Endodermal cell (in vitro differentiated cells): Measurements from ENCODE around the gene RYR2. TPM values are rescaled to one million over a fixed set of nuclear protein-coding genes. Genes with fewer than 3 reads are reported as not detected.

Experiments used
- DNase-seq: peaks from one replicate; pipeline ENCODE4 v3.0.0-alpha.2; 2017
- H3K27ac ChIP-seq: 2 replicates; pipeline ENCODE4 v1.5.1; 2013; ENCODE audit warnings: mild to moderate bottlenecking, low read depth, low read length, moderate library complexity
- H3K27me3 ChIP-seq: 2 replicates; pipeline ENCODE4 v1.6.1; 2013; ENCODE audit warnings: mild to moderate bottlenecking, low read length, moderate library complexity; ENCODE audit not compliant: insufficient read depth, control insufficient read depth, poor library complexity, severe bottlenecking
- H3K36me3 ChIP-seq: 2 replicates; pipeline ENCODE4 v1.7.0; 2013; ENCODE audit warnings: mild to moderate bottlenecking, low read length, moderate library complexity; ENCODE audit not compliant: control insufficient read depth, insufficient read depth
- H3K4me1 ChIP-seq: one replicate; pipeline ENCODE4 v1.7.0; 2013; ENCODE audit warnings: low read length; ENCODE audit not compliant: control insufficient read depth, insufficient read depth
- H3K4me3 ChIP-seq: 2 replicates; pipeline ENCODE4 v1.5.1; 2013; ENCODE audit warnings: mild to moderate bottlenecking, low read length, moderate library complexity
- H3K9ac ChIP-seq: 2 replicates; pipeline ENCODE4 v1.6.1; 2013; ENCODE audit warnings: mild to moderate bottlenecking, low read length, moderate library complexity; ENCODE audit not compliant: poor library complexity, severe bottlenecking; ENCODE audit errors: extremely low read depth
- H3K9me3 ChIP-seq: 2 replicates; pipeline ENCODE4 v1.6.1; 2013; ENCODE audit warnings: mild to moderate bottlenecking, low read length, moderate library complexity; ENCODE audit not compliant: control insufficient read depth
- H3K27ac Mint-ChIP-seq: 2 replicates; pipeline ENCODE4 v1.8.0; 2020; ENCODE audit warnings: mixed read lengths
- H3K27me3 Mint-ChIP-seq: 2 replicates; pipeline ENCODE4 v1.8.0; 2021; ENCODE audit warnings: mild to moderate bottlenecking, mixed read lengths; ENCODE audit not compliant: insufficient read depth
- H3K36me3 Mint-ChIP-seq: 2 replicates; pipeline ENCODE4 v1.8.0; 2020; ENCODE audit warnings: low read depth, mixed read lengths
- H3K4me1 Mint-ChIP-seq: 2 replicates; pipeline ENCODE4 v1.8.0; 2020; ENCODE audit warnings: mixed read lengths
- H3K4me3 Mint-ChIP-seq: 2 replicates; pipeline ENCODE4 v1.8.0; 2020; ENCODE audit warnings: mild to moderate bottlenecking, moderate library complexity, mixed read lengths
- H3K9me3 Mint-ChIP-seq: 2 replicates; pipeline ENCODE4 v1.8.0; 2020; ENCODE audit warnings: mild to moderate bottlenecking, mixed read lengths
- WGBS, 2 experiments: methylation state at CpG; one replicate each; pipeline versions ENCODE4 v1.1.5 to v1.1.7; 2013; ENCODE audit warnings: missing lambda C conversion rate in 2 of 2, mixed read lengths in 1 of 2; ENCODE audit not compliant: insufficient coverage in 1 of 2, insufficient read length in 1 of 2; 5-methylcytosine and 5-hydroxymethylcytosine counted together
- total RNA-seq, 2 donors: library from RNA; stranded (reverse); fragmentation: NEBNext Ultra II Directional in 1 of 2; extraction: Animal tissue kit (Norgen Biotek cat#: 25700) in 1 of 2; gene quantifications; 2 replicates in 1 of 2; 3 replicates in 1 of 2; pipeline ENCODE4 v1.2.1, GENCODE V29; 2021
- TF ChIP-seq, protein P1 (sequence below): fragments of 200-600 bp; sonication (generic); conservative IDR thresholded peaks from 2 replicates; pipeline ENCODE4 v1.5.0; 2021; ENCODE audit warnings: antibody characterized with exemption, mild to moderate bottlenecking

The RYR2 gene
- total RNA-seq, 2 donors from 2014 or later: 0.95 to 2.4 TPM

DNA sequence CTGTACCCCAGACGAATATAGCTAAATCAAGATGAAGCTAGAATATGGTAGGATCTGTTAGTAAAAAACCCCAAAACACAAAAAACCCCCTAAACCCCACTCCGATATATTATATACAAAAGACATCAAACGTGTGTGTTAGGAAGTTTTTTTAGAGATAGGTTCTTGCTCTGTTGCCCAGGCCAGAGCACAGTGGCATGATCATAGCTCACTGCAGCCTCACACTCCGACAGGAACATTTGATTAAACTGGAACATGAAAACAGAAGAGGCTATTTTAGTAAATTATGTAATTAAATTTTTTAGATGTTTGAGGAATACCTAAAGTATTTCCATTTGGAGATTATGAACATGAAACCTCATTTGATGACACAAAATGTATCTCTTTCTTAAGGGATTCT, 8.2 kb upstream of the RYR2 start:
- Mint-ChIP-seq H3K27ac (no peak overlapping the region), H3K36me3 (no peaks in the 10 kb centered on the region), H3K27me3 (peaks cover 2% of the 10 kb centered on the region), H3K4me1 (peaks cover 7% of the 10 kb centered on the region), H3K9me3 (no peaks in the 10 kb centered on the region), H3K4me3 (no peak overlapping the region)
- no peak overlapping the region for H3K27ac ChIP-seq
- H3K27me3 ChIP-seq: no peaks in the 10 kb centered on the region
- no peaks in the 10 kb centered on the region for H3K36me3 ChIP-seq
- H3K4me3 ChIP-seq: no peak overlapping the region
- WGBS, 2 experiments: 86% methylated on average over 2 of the region's 4 CpGs; no CpG with 5 or more reads in 1 of the 2 experiments
- no peaks in the 10 kb centered on the region for H3K4me1 ChIP-seq
- TF ChIP-seq, protein P1, sequence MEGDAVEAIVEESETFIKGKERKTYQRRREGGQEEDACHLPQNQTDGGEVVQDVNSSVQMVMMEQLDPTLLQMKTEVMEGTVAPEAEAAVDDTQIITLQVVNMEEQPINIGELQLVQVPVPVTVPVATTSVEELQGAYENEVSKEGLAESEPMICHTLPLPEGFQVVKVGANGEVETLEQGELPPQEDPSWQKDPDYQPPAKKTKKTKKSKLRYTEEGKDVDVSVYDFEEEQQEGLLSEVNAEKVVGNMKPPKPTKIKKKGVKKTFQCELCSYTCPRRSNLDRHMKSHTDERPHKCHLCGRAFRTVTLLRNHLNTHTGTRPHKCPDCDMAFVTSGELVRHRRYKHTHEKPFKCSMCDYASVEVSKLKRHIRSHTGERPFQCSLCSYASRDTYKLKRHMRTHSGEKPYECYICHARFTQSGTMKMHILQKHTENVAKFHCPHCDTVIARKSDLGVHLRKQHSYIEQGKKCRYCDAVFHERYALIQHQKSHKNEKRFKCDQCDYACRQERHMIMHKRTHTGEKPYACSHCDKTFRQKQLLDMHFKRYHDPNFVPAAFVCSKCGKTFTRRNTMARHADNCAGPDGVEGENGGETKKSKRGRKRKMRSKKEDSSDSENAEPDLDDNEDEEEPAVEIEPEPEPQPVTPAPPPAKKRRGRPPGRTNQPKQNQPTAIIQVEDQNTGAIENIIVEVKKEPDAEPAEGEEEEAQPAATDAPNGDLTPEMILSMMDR: no peak
- H3K9ac ChIP-seq: no peak overlapping the region
- no peaks in the 10 kb centered on the region for H3K9me3 ChIP-seq
- DNase-seq: no peak

DNA sequence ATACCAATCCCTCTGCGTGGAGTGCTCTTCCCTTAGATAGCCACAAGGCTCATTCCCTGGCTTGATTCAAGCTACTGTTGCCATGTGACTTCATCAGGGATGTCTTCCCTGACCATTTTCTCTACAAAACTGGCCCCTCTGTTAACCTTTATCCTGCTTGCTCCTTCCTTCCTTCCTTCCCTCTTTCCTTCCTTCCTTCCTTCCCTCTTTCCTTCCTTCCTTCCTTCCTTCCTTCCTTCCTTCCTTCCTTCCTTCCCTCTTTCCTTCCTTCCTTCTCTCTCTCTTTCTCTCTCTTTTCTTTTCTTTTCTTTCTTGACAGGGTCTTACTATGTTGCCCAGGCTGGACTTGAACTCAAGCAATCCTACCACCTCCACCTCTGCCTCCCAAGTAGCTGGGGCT, 6.2 kb upstream of the RYR2 start:
- H3K9me3 Mint-ChIP-seq: no peaks in the 10 kb centered on the region
- no peak overlapping the region for H3K4me3 Mint-ChIP-seq
- 90 to 98% methylated on average over 1 of the region's 1 CpG for WGBS, 2 experiments
- H3K4me1 Mint-ChIP-seq: peaks cover 7% of the 10 kb centered on the region
- no peak for DNase-seq
- H3K9me3 ChIP-seq: no peaks in the 10 kb centered on the region
- TF ChIP-seq, protein P1: no peak
- no peak overlapping the region for H3K27ac Mint-ChIP-seq
- H3K27me3 Mint-ChIP-seq: peaks cover 8% of the 10 kb centered on the region
- H3K4me3 ChIP-seq: no peak overlapping the region
- peaks cover 4% of the 10 kb centered on the region for H3K27me3 ChIP-seq
- no peaks in the 10 kb centered on the region for H3K4me1 ChIP-seq
- H3K36me3 ChIP-seq: no peaks in the 10 kb centered on the region
- H3K27ac ChIP-seq: no peak overlapping the region
- H3K36me3 Mint-ChIP-seq: no peaks in the 10 kb centered on the region
- no peak overlapping the region for H3K9ac ChIP-seq

DNA sequence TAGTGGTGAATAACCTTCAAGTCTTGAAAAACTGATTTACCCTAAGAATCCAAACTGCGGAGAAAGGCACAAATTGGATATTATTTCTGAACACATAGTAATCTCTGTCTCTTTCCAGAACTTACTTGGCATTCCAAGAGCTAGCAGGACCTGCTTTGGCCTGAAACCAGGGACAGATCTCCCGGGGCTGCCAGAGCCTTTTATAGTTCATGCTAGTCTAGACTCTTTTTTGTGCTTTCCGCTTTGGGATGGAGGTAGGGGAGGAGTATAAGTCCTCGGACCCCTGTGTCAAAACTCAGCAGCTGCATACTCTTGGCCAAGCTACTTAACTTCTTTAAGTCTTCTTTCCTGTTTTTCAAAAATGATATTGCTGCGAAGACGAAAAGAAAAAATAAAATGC, 3.8 kb upstream of the RYR2 start:
- Mint-ChIP-seq H3K27ac (no peak overlapping the region), H3K9me3 (no peaks in the 10 kb centered on the region), H3K4me1 (peaks cover under 1% of the 10 kb centered on the region), H3K27me3 (peaks cover 27% of the 10 kb centered on the region), H3K36me3 (no peaks in the 10 kb centered on the region), H3K4me3 (no peak overlapping the region)
- Histone ChIP-seq H3K27ac (no peak overlapping the region), H3K4me3 (no peak overlapping the region), H3K9me3 (no peaks in the 10 kb centered on the region), H3K27me3 (peaks cover 21% of the 10 kb centered on the region), H3K4me1 (no peaks in the 10 kb centered on the region), H3K9ac (no peak overlapping the region), H3K36me3 (no peaks in the 10 kb centered on the region)
- no peak for DNase-seq
- WGBS, 2 experiments: 93 to 97% methylated on average over 5 to 6 of the region's 6 CpGs
- TF ChIP-seq, protein P1: no peak
